Activated T-helper 17 cell treated with anti-CD3 and anti-CD28 coated beads, Interleukin-2, amount 50 U/mL, for 72 hours (primary cell): ENCODE results near the gene SLC12A3. TPM values are rescaled to one million over a fixed set of nuclear protein-coding genes. Genes with fewer than 3 reads are reported as not detected.

Experiments used
- ATAC-seq: fragments of 150-1000 bp; cut with Tn5 transposase; replicated peaks from 2 replicates; pipeline ENCODE4 v1.10.0; 2021; ENCODE audit warnings: mild to moderate bottlenecking, moderate library complexity
- H3K27ac Mint-ChIP-seq: one replicate; pipeline ENCODE4 v1.8.0; 2022; ENCODE audit warnings: mixed read lengths
- H3K27me3 Mint-ChIP-seq: one replicate; pipeline ENCODE4 v1.8.0; 2022; ENCODE audit warnings: mixed read lengths
- H3K36me3 Mint-ChIP-seq: one replicate; pipeline ENCODE4 v1.8.0; 2022; ENCODE audit warnings: low read depth, mild to moderate bottlenecking, mixed read lengths
- H3K4me1 Mint-ChIP-seq: one replicate; pipeline ENCODE4 v1.8.0; 2022; ENCODE audit warnings: mixed read lengths
- H3K4me3 Mint-ChIP-seq: one replicate; pipeline ENCODE4 v1.8.0; 2022; ENCODE audit warnings: mild to moderate bottlenecking, mixed read lengths
- H3K9me3 Mint-ChIP-seq: one replicate; pipeline ENCODE4 v1.8.0; 2022; ENCODE audit warnings: mixed read lengths
- total RNA-seq, 2 donors: library from RNA; stranded (reverse); gene quantifications; one replicate each; pipeline ENCODE4 v1.2.3, GENCODE V29; 2022

Gene SLC12A3
- total RNA-seq, 2 donors from 2014 or later = not detected

DNA sequence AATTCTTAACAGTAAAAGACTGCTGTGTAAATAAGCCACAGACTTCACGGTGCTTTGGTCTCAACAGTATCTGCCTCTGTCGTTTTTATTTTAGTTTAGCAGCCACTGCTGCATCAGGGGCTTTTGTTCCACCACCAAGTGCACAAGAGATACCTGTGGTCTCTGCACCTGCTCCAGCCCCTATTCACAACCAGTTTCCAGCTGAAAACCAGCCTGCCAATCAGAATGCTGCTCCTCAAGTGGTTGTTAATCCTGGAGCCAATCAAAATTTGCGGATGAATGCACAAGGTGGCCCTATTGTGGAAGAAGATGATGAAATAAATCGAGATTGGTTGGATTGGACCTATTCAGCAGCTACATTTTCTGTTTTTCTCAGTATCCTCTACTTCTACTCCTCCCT, 74.8 kb downstream of the SLC12A3 start:
- no peaks in the 10 kb centered on the region for H3K9me3 Mint-ChIP-seq
- peaks cover 66% of the 10 kb centered on the region for H3K4me1 Mint-ChIP-seq
- H3K27ac Mint-ChIP-seq = peak overlapping the region; percentile 99
- no peaks in the 10 kb centered on the region for H3K27me3 Mint-ChIP-seq
- H3K4me3 Mint-ChIP-seq = peak overlapping the region; percentile 99
- H3K36me3 Mint-ChIP-seq = peaks cover 100% of the 10 kb centered on the region
- ATAC-seq = no peak

DNA sequence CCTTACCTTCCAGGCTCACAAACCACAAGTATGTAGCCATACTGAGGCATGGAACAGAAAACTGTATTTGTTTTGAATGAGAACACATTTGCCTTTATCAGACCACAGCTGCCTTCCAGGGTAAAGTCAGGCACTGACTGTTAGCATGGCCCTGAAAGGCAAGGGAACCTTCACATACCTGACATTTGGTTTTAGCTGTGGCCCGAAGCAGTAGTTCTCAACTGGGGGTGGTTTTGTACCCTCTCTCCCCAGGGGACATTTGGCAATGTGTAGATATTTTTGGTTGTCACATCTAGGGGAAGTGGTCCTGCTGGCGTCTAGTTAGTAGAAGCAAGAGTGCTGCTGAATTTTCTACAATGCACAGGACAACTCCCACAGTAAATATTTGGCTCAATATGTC, 76.1 kb downstream of the SLC12A3 start:
- H3K4me3 Mint-ChIP-seq = no peak overlapping the region
- no peak for ATAC-seq
- no peaks in the 10 kb centered on the region for H3K27me3 Mint-ChIP-seq
- peaks cover 63% of the 10 kb centered on the region for H3K4me1 Mint-ChIP-seq
- H3K9me3 Mint-ChIP-seq = no peaks in the 10 kb centered on the region
- H3K27ac Mint-ChIP-seq = no peak overlapping the region
- peaks cover 100% of the 10 kb centered on the region for H3K36me3 Mint-ChIP-seq

GRCh38 chr16:56941856-56942331, 76.9 kb downstream of the SLC12A3 start:
- ATAC-seq = no peak
- Mint-ChIP-seq H3K27me3 (no peaks in the 10 kb centered on the region), H3K4me3 (peak overlapping the region; percentile 72), H3K9me3 (no peaks in the 10 kb centered on the region), H3K36me3 (peaks cover 99% of the 10 kb centered on the region), H3K27ac (peak overlapping the region; percentile 50), H3K4me1 (peaks cover 59% of the 10 kb centered on the region)

DNA sequence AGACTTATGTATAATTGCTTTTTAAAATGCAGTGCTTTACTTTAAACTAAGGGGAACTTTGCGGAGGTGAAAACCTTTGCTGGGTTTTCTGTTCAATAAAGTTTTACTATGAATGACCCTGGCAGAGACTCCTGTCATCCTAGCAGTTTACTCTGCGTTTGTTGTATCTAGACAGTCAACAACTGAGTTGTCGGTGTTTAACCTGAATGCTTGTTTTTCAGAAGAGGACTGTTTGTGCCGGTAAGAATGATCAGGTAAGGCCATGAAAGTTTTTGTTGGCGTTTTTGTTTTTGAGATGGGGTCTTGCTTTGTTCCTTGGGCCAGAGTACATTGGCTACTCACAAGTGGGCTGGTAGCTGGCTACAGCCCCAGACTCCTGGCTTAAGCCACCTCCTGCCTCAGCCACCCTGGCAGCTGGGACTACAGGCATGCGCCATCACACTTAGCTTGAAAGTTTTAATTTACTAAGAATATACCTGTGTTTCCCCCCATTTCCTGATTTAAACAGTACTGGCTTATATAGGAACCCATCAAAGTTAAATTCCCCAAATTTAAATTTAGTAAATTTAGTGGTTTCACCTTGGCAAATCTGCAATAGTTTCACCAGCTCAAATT, 78.9 kb downstream of the SLC12A3 start:
- H3K27ac Mint-ChIP-seq = peak overlapping the region; percentile 97
- peak; percentile 12 for ATAC-seq

GRCh38 chr16:56944954-56945839, 80.2 kb downstream of the SLC12A3 start:
- peak overlapping the region; percentile 97 for H3K27ac Mint-ChIP-seq
- no peaks in the 10 kb centered on the region for H3K27me3 Mint-ChIP-seq
- peak; percentile 88 for ATAC-seq
- no peaks in the 10 kb centered on the region for H3K9me3 Mint-ChIP-seq
- peak overlapping the region; percentile 72 for H3K4me3 Mint-ChIP-seq
- H3K36me3 Mint-ChIP-seq = peaks cover 74% of the 10 kb centered on the region
- peaks cover 32% of the 10 kb centered on the region for H3K4me1 Mint-ChIP-seq

More for the DNA sequence above, 78.9 kb downstream of the SLC12A3 start:
- Mint-ChIP-seq H3K9me3 (no peaks in the 10 kb centered on the region), H3K4me3 (peak overlapping the region; percentile 72), H3K27me3 (no peaks in the 10 kb centered on the region), H3K4me1 (peaks cover 42% of the 10 kb centered on the region), H3K36me3 (peaks cover 87% of the 10 kb centered on the region)

DNA sequence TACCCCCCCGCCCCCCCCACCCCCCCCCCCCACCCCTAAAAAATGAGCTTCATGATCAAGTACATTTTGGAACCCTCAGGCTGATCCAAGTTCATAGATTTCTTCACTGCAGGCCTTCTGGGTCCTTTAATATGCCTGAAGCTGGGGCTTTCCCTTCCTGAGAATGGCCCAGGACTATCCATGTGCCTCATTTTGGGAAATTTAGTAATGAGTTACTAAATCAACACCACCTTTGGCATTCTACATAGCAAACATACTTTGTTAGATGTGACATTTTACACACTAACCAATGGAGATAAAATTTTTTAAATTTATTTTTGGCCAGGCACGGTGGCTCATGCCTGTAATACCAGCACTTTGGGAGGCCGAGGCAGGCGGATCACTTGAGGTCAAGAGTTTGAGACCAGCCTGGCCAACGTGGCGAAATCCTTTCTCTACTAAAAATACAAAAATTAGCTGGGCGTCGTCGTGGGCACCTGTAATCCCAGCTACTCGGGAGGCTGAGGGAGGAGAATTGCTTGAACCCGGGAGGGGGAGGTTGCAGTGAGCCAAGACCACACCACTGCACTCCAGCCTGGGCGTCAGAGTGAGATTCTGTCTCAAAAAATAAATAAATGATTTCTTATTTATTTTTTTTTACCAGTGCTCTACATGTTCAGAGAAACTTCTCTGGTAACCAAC, 81.0 kb downstream of the SLC12A3 start:
- Mint-ChIP-seq H3K27ac (no peak overlapping the region), H3K9me3 (no peaks in the 10 kb centered on the region), H3K4me1 (peaks cover 36% of the 10 kb centered on the region), H3K27me3 (no peaks in the 10 kb centered on the region), H3K4me3 (no peak overlapping the region), H3K36me3 (peaks cover 66% of the 10 kb centered on the region)
- no peak for ATAC-seq

GRCh38 chr16:56946767-56947603, 82.0 kb downstream of the SLC12A3 start:
- Mint-ChIP-seq H3K4me3 (no peak overlapping the region), H3K27ac (peak overlapping the region; percentile 57), H3K4me1 (peaks cover 39% of the 10 kb centered on the region), H3K27me3 (no peaks in the 10 kb centered on the region), H3K9me3 (no peaks in the 10 kb centered on the region), H3K36me3 (peaks cover 56% of the 10 kb centered on the region)
- no peak for ATAC-seq

GRCh38 chr16:56947604-56947995, 82.6 kb downstream of the SLC12A3 start:
- H3K9me3 Mint-ChIP-seq = no peaks in the 10 kb centered on the region
- H3K27ac Mint-ChIP-seq = no peak overlapping the region
- ATAC-seq = no peak
- H3K4me3 Mint-ChIP-seq = no peak overlapping the region
- no peaks in the 10 kb centered on the region for H3K27me3 Mint-ChIP-seq
- H3K36me3 Mint-ChIP-seq = peaks cover 49% of the 10 kb centered on the region
- peaks cover 39% of the 10 kb centered on the region for H3K4me1 Mint-ChIP-seq

DNA sequence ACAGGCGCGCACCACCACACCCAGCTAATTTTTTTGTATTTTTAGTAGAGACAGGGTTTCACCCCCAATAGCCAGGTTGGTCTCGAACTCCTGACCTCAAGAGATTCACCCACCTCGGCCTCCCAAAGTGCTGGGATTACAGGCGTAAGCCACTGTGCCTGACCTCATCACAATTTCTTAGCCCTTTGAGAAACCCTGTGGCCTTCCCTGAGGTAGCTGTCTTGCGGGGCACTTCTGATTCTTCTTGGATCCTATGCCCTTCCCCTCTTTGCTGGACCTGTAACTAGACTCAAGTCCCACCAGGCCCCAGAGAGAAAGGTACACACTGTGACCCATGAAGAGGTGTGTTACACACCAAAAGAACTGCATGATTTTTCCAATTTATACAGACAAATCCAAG, 83.2 kb downstream of the SLC12A3 start:
- Mint-ChIP-seq H3K27me3 (no peaks in the 10 kb centered on the region), H3K27ac (no peak overlapping the region), H3K9me3 (no peaks in the 10 kb centered on the region), H3K4me1 (peaks cover 33% of the 10 kb centered on the region), H3K4me3 (no peak overlapping the region), H3K36me3 (peaks cover 43% of the 10 kb centered on the region)
- no peak for ATAC-seq

GRCh38 chr16:56950051-56950450, 85.0 kb downstream of the SLC12A3 start:
- H3K27me3 Mint-ChIP-seq = no peaks in the 10 kb centered on the region
- H3K9me3 Mint-ChIP-seq = no peaks in the 10 kb centered on the region
- no peak for ATAC-seq
- peaks cover 25% of the 10 kb centered on the region for H3K36me3 Mint-ChIP-seq
- peak overlapping the region; percentile 23 for H3K27ac Mint-ChIP-seq
- peaks cover 21% of the 10 kb centered on the region for H3K4me1 Mint-ChIP-seq
- H3K4me3 Mint-ChIP-seq = no peak overlapping the region

DNA sequence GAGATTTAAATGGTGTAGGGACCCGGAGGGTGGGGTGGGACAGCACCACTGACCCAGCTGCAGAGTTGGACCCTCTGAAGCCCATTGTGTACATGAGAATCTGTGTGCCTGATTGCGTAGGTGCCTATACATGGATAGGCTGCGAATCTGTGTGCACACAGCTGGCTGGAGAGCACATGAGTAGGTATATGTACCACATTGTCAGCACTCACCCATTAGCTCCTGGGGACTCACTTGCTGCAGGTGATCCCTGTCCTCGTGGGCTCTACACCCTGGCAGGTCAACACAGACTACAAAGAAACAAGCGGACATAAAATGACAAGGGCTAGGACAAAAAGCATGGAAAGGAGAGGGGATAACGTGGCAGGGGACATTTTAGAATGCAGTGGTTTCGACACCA, 85.4 kb downstream of the SLC12A3 start:
- no peaks in the 10 kb centered on the region for H3K27me3 Mint-ChIP-seq
- no peak for ATAC-seq
- H3K9me3 Mint-ChIP-seq = no peaks in the 10 kb centered on the region
- peak overlapping the region; percentile 23 for H3K27ac Mint-ChIP-seq
- peaks cover 21% of the 10 kb centered on the region for H3K36me3 Mint-ChIP-seq
- H3K4me3 Mint-ChIP-seq = no peak overlapping the region
- H3K4me1 Mint-ChIP-seq = peaks cover 19% of the 10 kb centered on the region

GRCh38 chr16:56950881-56951771, 86.1 kb downstream of the SLC12A3 start:
- Mint-ChIP-seq H3K27ac (peak overlapping the region; percentile 23), H3K4me1 (peaks cover 19% of the 10 kb centered on the region), H3K9me3 (no peaks in the 10 kb centered on the region), H3K27me3 (no peaks in the 10 kb centered on the region), H3K36me3 (peaks cover 14% of the 10 kb centered on the region), H3K4me3 (no peak overlapping the region)
- peak; percentile 87 for ATAC-seq

- H3K9me3 Mint-ChIP-seq = no peaks in the 10 kb centered on the region
- no peak overlapping the region for H3K4me3 Mint-ChIP-seq
- H3K4me1 Mint-ChIP-seq = peaks cover 13% of the 10 kb centered on the region
- peak overlapping the region; percentile 32 for H3K27ac Mint-ChIP-seq
- ATAC-seq = no peak
- no peaks in the 10 kb centered on the region for H3K27me3 Mint-ChIP-seq
- H3K36me3 Mint-ChIP-seq = no peaks in the 10 kb centered on the region
These were observed 88.0 kb downstream of the SLC12A3 start for GRCh38 chr16:56953006-56953405.
